ENCODE measurements around the gene PHLDA1. TPM values are rescaled to one million over a fixed set of nuclear protein-coding genes. Genes with fewer than 3 reads are reported as not detected.

PHLDA1 gene
- total RNA-seq, 1 experiment from 2014 or later: 181 TPM

- Histone ChIP-seq H3K4me3 (ENCODE audit: low read length) (peak overlapping the region; percentile 15; the same call in 1 of the 2 replicates), H3K4me1 (ENCODE audit: insufficient read depth, low read length) (peaks cover 42% of the 10 kb centered on the region), H3K27ac (ENCODE audit: low read length) (peak overlapping the region; percentile 29), H3K79me2 (ENCODE audit: low read length) (peaks cover 42% of the 10 kb centered on the region), H2AFZ (ENCODE audit: low read length) (no peak overlapping the region), H3K27me3 (ENCODE audit: low read length) (no peaks in the 10 kb centered on the region), H3K36me3 (ENCODE audit: low read depth, low read length) (no peaks in the 10 kb centered on the region), H3K9me3 (ENCODE audit: low read length) (no peaks in the 10 kb centered on the region), H3K9me2 (replicated peaks; ENCODE audit: low read length) (no peaks in the 10 kb centered on the region), H3F3A (ENCODE audit: low read length, unreplicated experiment) (no peaks in the 10 kb centered on the region), H3K4me2 (ENCODE audit: low read length) (peak overlapping the region; percentile 49), H3K9ac (ENCODE audit: low read length) (no peak overlapping the region), H4K20me1 (ENCODE audit: low read length) (no peaks in the 10 kb centered on the region)
- peak; percentile 51 for ATAC-seq
- no TSS peak for BruUV-seq (replicated peaks)
- peak; percentile 85 for DNase-seq
- POLR2A ChIA-PET (ENCODE audit: unreplicated experiment): interaction anchor here (0.5 to 0.7 kb wide), 2 partner anchors 174 to 215 kb away, joined by 3 to 5 read pairs; no protein-coding TSS in a partner anchor
- CTCF ChIA-PET: interaction anchor here (0.6 to 1.6 kb wide), 6 partner anchors 133 to 512 kb away, joined by 3 to 8 read pairs (median 4); no protein-coding TSS in a partner anchor
- TF ChIP-seq EZH2 (IDR thresholded peaks at IDR 0.05; ENCODE audit: low read length, unreplicated experiment): no peak
- TF ChIP-seq, protein P1, sequence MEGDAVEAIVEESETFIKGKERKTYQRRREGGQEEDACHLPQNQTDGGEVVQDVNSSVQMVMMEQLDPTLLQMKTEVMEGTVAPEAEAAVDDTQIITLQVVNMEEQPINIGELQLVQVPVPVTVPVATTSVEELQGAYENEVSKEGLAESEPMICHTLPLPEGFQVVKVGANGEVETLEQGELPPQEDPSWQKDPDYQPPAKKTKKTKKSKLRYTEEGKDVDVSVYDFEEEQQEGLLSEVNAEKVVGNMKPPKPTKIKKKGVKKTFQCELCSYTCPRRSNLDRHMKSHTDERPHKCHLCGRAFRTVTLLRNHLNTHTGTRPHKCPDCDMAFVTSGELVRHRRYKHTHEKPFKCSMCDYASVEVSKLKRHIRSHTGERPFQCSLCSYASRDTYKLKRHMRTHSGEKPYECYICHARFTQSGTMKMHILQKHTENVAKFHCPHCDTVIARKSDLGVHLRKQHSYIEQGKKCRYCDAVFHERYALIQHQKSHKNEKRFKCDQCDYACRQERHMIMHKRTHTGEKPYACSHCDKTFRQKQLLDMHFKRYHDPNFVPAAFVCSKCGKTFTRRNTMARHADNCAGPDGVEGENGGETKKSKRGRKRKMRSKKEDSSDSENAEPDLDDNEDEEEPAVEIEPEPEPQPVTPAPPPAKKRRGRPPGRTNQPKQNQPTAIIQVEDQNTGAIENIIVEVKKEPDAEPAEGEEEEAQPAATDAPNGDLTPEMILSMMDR (conservative IDR thresholded peaks at IDR 0.05; ENCODE audit: low read depth, low read length): peak; percentile 91
- TF ChIP-seq EZH2phosphoT487 (IDR thresholded peaks at IDR 0.05; ENCODE audit: borderline replicate concordance, low read length): no peak
- intact Hi-C loops (cut with micrococcal nuclease): loop anchor here (1.0 to 10.0 kb wide), 7 partner anchors 45 to 547 kb away; partner anchors contain the start of gene NAP1L1
These were observed 5.8 kb upstream of the PHLDA1 start for GRCh38 chr12:76037130-76038103.

- Histone ChIP-seq H4K20me1 (ENCODE audit: low read length) (peaks cover 12% of the 10 kb centered on the region), H3K4me1 (ENCODE audit: insufficient read depth, low read length) (peaks cover 42% of the 10 kb centered on the region), H3K27me3 (ENCODE audit: low read length) (no peaks in the 10 kb centered on the region), H2AFZ (ENCODE audit: low read length) (no peak overlapping the region), H3K36me3 (ENCODE audit: low read depth, low read length) (peaks cover 12% of the 10 kb centered on the region), H3K4me2 (ENCODE audit: low read length) (no peak overlapping the region; the same call in 1 of the 2 replicates), H3K27ac (ENCODE audit: low read length) (peak overlapping the region; percentile 94; the same call in 1 of the 2 replicates), H3K9me3 (ENCODE audit: low read length) (no peaks in the 10 kb centered on the region), H3K79me2 (ENCODE audit: low read length) (peaks cover 63% of the 10 kb centered on the region), H3K4me3 (ENCODE audit: low read length) (no peak overlapping the region), H3F3A (ENCODE audit: low read length, unreplicated experiment) (peaks cover under 1% of the 10 kb centered on the region), H3K9me2 (replicated peaks; ENCODE audit: low read length) (no peaks in the 10 kb centered on the region), H3K9ac (ENCODE audit: low read length) (no peak overlapping the region)
- TF ChIP-seq EZH2phosphoT487 (IDR thresholded peaks at IDR 0.05; ENCODE audit: borderline replicate concordance, low read length) (no peak), EZH2 (IDR thresholded peaks at IDR 0.05; ENCODE audit: low read length, unreplicated experiment) (no peak)
- TF ChIP-seq, protein P1 (conservative IDR thresholded peaks at IDR 0.05; ENCODE audit: low read depth, low read length): no peak
- BruUV-seq (replicated peaks): no TSS peak
- CTCF ChIA-PET: no interaction called here
- ATAC-seq: no peak
- no peak for DNase-seq
- POLR2A ChIA-PET (ENCODE audit: unreplicated experiment): no interaction called here
- intact Hi-C loops (cut with micrococcal nuclease): loop anchor here (5.0 to 10.0 kb wide), 5 partner anchors 47 to 550 kb away; partner anchors contain the start of gene NAP1L1
These were observed 3.5 kb upstream of the PHLDA1 start for GRCh38 chr12:76035045-76035444.

All from PC-3 (cell line).